RWPE2 (cell line): ENCODE data around the gene RIMBP2.

Experiments
- ATAC-seq: fragments of 200-7000 bp; cut with Tn5 transposase; 3 replicates; pipeline ENCODE4 v1.9.1; 2021; ENCODE audit warnings: low read depth
- DNase-seq: peaks from one replicate; pipeline ENCODE4 v3.0.0-alpha.2; 2020; ENCODE audit warnings: low spot score
- H3K27ac ChIP-seq: fragments of 450-650 bp; 2 replicates; pipeline ENCODE4 v1.5.1; 2017; ENCODE audit warnings: mild to moderate bottlenecking; ENCODE audit not compliant: poor library complexity, severe bottlenecking
- H3K27me3 ChIP-seq: fragments of 250-450 bp; sonication (Bioruptor Pico); 2 replicates; pipeline ENCODE4 v1.5.1; 2021; ENCODE audit warnings: mild to moderate bottlenecking, moderate library complexity; ENCODE audit not compliant: insufficient read depth, poor library complexity, severe bottlenecking
- H3K36me3 ChIP-seq: fragments of 250-450 bp; sonication (Bioruptor Pico); 2 replicates; pipeline ENCODE4 v1.5.1; 2020; ENCODE audit warnings: low read depth, mild to moderate bottlenecking, moderate library complexity
- H3K4me1 ChIP-seq: fragments of 250-450 bp; sonication (Bioruptor Pico); 2 replicates; pipeline ENCODE4 v1.5.1; 2021; ENCODE audit warnings: mild to moderate bottlenecking, moderate library complexity; ENCODE audit not compliant: insufficient read depth, poor library complexity, severe bottlenecking
- H3K4me3 ChIP-seq: fragments of 250-450 bp; sonication (Bioruptor Pico); 2 replicates; pipeline ENCODE4 v1.5.1; 2021; ENCODE audit warnings: mild to moderate bottlenecking, moderate library complexity; ENCODE audit not compliant: severe bottlenecking
- H3K9me3 ChIP-seq: fragments of 250-450 bp; sonication (Bioruptor Pico); 2 replicates; pipeline ENCODE4 v1.5.1; 2021; ENCODE audit warnings: mild to moderate bottlenecking, moderate library complexity; ENCODE audit not compliant: severe bottlenecking
- TF ChIP-seq, protein P1 (sequence below): fragments of 450-650 bp; IDR thresholded peaks from one replicate; pipeline ENCODE4 v1.5.1; 2017; ENCODE audit warnings: mild to moderate bottlenecking, moderate library complexity; ENCODE audit not compliant: poor library complexity, severe bottlenecking

RIMBP2 gene

DNA sequence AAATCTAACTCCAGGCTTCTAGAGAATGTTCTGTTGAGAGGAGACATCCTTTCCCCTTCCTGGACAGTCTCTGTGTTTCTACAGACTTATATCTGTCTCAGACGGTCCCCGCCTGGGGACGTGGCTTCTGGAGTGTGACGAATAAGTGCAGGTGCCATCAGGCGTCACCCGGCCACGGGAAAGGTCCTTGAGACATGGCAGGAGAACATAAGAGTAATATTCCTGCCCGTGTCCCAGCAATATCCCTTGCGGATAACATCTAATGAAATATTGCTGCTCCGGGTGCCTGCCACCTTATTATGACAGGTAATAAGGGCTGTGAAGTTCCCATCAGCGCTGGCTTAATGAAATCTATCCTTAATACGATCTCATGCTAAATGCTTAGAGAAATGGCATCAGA, 238.8 kb downstream of the RIMBP2 start:
- H3K27ac ChIP-seq: no peak overlapping the region
- no peaks in the 10 kb centered on the region for H3K4me1 ChIP-seq
- no peaks in the 10 kb centered on the region for H3K36me3 ChIP-seq
- H3K27me3 ChIP-seq: no peaks in the 10 kb centered on the region
- no peak overlapping the region for H3K4me3 ChIP-seq
- no peaks in the 10 kb centered on the region for H3K9me3 ChIP-seq
- DNase-seq: peak; percentile 37
- TF ChIP-seq, protein P1, sequence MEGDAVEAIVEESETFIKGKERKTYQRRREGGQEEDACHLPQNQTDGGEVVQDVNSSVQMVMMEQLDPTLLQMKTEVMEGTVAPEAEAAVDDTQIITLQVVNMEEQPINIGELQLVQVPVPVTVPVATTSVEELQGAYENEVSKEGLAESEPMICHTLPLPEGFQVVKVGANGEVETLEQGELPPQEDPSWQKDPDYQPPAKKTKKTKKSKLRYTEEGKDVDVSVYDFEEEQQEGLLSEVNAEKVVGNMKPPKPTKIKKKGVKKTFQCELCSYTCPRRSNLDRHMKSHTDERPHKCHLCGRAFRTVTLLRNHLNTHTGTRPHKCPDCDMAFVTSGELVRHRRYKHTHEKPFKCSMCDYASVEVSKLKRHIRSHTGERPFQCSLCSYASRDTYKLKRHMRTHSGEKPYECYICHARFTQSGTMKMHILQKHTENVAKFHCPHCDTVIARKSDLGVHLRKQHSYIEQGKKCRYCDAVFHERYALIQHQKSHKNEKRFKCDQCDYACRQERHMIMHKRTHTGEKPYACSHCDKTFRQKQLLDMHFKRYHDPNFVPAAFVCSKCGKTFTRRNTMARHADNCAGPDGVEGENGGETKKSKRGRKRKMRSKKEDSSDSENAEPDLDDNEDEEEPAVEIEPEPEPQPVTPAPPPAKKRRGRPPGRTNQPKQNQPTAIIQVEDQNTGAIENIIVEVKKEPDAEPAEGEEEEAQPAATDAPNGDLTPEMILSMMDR: no peak
- ATAC-seq: no peak

DNA sequence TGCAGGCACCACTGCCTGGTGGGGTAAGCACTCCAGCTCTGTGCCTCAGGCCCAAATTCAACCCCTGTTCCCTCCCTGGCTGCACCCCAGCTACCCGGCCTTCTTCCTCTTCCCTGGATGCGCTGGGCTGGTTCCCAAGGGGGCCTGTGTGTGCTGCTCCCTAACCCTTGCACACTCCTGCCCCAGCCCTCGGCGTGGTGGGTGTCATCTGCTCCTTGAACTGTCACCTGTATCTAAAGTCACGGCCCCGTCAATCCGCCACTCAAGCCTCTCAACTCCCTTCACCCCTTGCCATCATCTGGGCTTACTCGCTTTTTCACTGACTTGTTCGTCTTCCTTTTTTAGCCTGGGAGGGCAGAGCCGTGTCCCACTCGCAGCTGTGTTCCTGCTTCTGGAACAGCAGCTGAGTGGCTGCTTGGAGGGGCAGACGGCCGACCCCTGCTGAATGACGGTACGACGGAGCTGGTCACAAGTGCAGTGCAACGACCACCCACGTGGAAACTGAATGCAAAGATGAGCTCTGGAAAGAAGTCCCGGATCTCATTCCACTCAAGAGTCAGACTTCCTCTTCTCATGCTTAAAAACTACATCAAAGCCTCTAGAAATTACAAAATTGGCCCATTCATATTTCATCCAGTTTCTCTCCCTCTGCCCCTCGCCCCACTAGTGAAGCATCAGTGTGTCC, 239.5 kb downstream of the RIMBP2 start:
- no peaks in the 10 kb centered on the region for H3K27me3 ChIP-seq
- no peak overlapping the region for H3K4me3 ChIP-seq
- no peak overlapping the region for H3K27ac ChIP-seq
- TF ChIP-seq, protein P1: no peak
- H3K9me3 ChIP-seq: no peaks in the 10 kb centered on the region
- no peaks in the 10 kb centered on the region for H3K4me1 ChIP-seq
- H3K36me3 ChIP-seq: no peaks in the 10 kb centered on the region
- peak; percentile 34 for DNase-seq
- ATAC-seq: no peak

DNA sequence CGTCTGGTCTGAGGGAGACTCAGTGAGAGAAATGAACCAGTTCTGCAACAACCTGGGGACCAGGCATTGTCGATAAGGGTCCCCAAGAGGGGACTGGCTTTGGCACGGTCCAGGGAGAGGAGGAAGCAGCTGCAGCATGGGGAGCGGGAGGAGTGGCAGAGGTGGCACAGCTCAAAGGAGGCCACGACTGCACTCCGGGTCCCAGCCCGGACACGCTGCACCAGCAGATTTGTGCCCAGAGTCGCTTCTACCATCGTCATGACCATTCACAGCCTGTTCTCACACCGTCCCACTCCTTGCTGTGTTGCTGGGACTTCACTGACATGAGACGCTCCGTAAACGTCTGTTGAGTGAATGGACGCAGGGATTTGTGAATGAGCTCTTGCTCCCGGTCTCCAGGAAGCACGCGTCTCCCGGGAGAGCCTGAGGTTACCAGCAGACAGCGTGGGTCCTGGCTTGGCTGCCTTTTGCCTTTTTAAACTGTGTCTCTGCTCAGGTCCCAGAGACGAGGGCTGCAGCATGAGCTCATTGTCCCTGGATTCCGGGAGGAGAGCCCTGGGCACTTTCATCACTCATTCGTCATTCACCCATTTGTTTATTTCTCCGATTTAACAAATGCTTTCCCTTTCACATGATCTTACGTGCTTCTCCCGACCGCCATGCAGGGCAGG, 241.4 kb downstream of the RIMBP2 start:
- no peak overlapping the region for H3K27ac ChIP-seq
- no peaks in the 10 kb centered on the region for H3K27me3 ChIP-seq
- no peaks in the 10 kb centered on the region for H3K9me3 ChIP-seq
- no peak for ATAC-seq
- no peak for DNase-seq
- H3K4me1 ChIP-seq: no peaks in the 10 kb centered on the region
- no peak overlapping the region for H3K4me3 ChIP-seq
- TF ChIP-seq, protein P1: no peak
- H3K36me3 ChIP-seq: no peaks in the 10 kb centered on the region

DNA sequence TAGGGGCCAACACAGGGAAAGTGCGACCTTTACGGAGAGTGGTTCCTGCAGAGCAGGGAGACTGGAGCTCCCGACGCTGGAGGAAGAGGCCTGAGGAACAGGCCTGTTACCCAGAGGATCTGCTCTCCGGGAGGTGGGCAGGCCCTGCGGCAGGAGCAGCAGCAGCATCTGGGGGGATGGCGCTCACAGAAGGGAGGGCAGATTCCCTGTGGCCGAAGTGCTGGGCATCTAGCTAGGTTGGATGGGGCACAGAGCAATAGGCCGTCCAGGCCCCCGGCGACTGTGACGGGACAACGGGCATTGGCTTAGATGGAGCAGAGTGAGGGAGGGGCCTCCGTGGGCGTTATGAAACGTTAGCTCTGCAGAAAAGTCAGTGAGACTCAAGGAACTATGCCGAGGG, 242.8 kb downstream of the RIMBP2 start:
- no peak for ATAC-seq
- H3K27ac ChIP-seq: no peak overlapping the region
- no peaks in the 10 kb centered on the region for H3K4me1 ChIP-seq
- H3K9me3 ChIP-seq: no peaks in the 10 kb centered on the region
- TF ChIP-seq, protein P1: no peak
- no peaks in the 10 kb centered on the region for H3K27me3 ChIP-seq
- no peaks in the 10 kb centered on the region for H3K36me3 ChIP-seq
- no peak for DNase-seq
- H3K4me3 ChIP-seq: no peak overlapping the region

DNA sequence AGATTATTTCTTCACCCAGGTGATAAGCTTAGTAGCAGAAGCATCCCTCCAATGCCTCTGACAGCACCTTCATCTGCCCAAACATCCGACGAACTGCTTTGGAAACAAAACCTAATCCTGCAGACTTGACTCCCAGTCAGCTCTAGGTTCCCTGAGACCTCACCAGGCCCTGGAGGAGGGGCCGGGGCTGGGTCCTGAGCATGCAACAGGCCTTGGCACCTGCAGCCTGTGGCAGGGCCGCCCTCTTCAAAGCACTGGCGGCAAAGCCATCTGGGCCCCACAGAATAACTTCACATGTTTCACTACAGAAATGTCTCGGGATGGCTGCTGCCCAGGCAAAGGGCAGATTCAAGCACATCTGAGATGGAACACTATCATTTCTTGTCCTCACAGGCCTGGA, 245.1 kb downstream of the RIMBP2 start:
- H3K27ac ChIP-seq: no peak overlapping the region
- H3K27me3 ChIP-seq: no peaks in the 10 kb centered on the region
- no peaks in the 10 kb centered on the region for H3K4me1 ChIP-seq
- H3K4me3 ChIP-seq: no peak overlapping the region
- ATAC-seq (no peak), DNase-seq (no peak)
- TF ChIP-seq, protein P1: no peak
- H3K9me3 ChIP-seq: no peaks in the 10 kb centered on the region
- H3K36me3 ChIP-seq: no peaks in the 10 kb centered on the region
